Measurements from ENCODE around the gene FKBP5.

- TF ChIP-seq, protein P1, sequence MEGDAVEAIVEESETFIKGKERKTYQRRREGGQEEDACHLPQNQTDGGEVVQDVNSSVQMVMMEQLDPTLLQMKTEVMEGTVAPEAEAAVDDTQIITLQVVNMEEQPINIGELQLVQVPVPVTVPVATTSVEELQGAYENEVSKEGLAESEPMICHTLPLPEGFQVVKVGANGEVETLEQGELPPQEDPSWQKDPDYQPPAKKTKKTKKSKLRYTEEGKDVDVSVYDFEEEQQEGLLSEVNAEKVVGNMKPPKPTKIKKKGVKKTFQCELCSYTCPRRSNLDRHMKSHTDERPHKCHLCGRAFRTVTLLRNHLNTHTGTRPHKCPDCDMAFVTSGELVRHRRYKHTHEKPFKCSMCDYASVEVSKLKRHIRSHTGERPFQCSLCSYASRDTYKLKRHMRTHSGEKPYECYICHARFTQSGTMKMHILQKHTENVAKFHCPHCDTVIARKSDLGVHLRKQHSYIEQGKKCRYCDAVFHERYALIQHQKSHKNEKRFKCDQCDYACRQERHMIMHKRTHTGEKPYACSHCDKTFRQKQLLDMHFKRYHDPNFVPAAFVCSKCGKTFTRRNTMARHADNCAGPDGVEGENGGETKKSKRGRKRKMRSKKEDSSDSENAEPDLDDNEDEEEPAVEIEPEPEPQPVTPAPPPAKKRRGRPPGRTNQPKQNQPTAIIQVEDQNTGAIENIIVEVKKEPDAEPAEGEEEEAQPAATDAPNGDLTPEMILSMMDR (IDR thresholded peaks at IDR 0.05; ENCODE audit: low read length): no peak
- no peak for TF ChIP-seq EZH2 (IDR thresholded peaks at IDR 0.05; ENCODE audit: borderline replicate concordance, low read length)
Observed at GRCh38 chr6:35576682-35577081, 112.0 kb downstream of the FKBP5 start.

Measured in OCI-LY1 (cell line).